Osteoblast (primary cell): ENCODE data around the gene FASLG. TPM values are rescaled to one million over a fixed set of nuclear protein-coding genes. Genes with fewer than 3 reads are reported as not detected.
A peak's percentile ranks its signal among the peaks of the same experiment; 100 is the strongest.

Experiments used
- DNase-seq: peaks from one replicate; pipeline ENCODE4 v3.0.0; 2011; ENCODE audit warnings: low spot score, mixed read lengths; ENCODE audit not compliant: insufficient read length; ENCODE audit errors: missing footprints
- H2AFZ ChIP-seq: 2 replicates; pipeline ENCODE4 v1.6.0; 2011; ENCODE audit warnings: mild to moderate bottlenecking, low read length
- H3K27ac ChIP-seq: 2 replicates; pipeline ENCODE4 v1.5.1; 2011; ENCODE audit warnings: mild to moderate bottlenecking, low read depth, low read length, moderate library complexity
- H3K27me3 ChIP-seq: 2 replicates; pipeline ENCODE4 v1.6.0; 2012; ENCODE audit warnings: mild to moderate bottlenecking, control low read depth, inconsistent platforms, low read length, moderate library complexity; ENCODE audit not compliant: insufficient read depth
- H3K36me3 ChIP-seq: 2 replicates; pipeline ENCODE4 v1.5.1; 2011; ENCODE audit warnings: mild to moderate bottlenecking, low read length, control low read depth, moderate library complexity; ENCODE audit not compliant: insufficient read depth
- H3K4me1 ChIP-seq: 2 replicates; pipeline ENCODE4 v1.5.1; 2011; ENCODE audit warnings: mild to moderate bottlenecking, low read length, control low read depth, moderate library complexity; ENCODE audit not compliant: insufficient read depth
- H3K4me2 ChIP-seq: 2 replicates; pipeline ENCODE4 v1.6.0; 2011; ENCODE audit warnings: mild to moderate bottlenecking, low read length; ENCODE audit not compliant: insufficient read depth
- H3K4me3 ChIP-seq: fragments of 200-600 bp; sonication (generic); 3 replicates; pipeline ENCODE4 v1.5.1; 2012; ENCODE audit warnings: mild to moderate bottlenecking, low read length, inconsistent platforms; ENCODE audit not compliant: insufficient read depth
- H3K79me2 ChIP-seq: 2 replicates; pipeline ENCODE4 v1.6.0; 2012; ENCODE audit warnings: mild to moderate bottlenecking, low read length, control low read depth, inconsistent platforms; ENCODE audit not compliant: insufficient read depth
- H3K9me3 ChIP-seq: 2 replicates; pipeline ENCODE4 v1.5.1; 2011; ENCODE audit warnings: low read depth, low read length, control low read depth
- H4K20me1 ChIP-seq: 2 replicates; pipeline ENCODE4 v1.6.0; 2012; ENCODE audit warnings: mild to moderate bottlenecking, low read length, control low read depth; ENCODE audit not compliant: insufficient read depth
- total RNA-seq: library from RNA; depleted of rRNA; stranded (reverse); fragments of >200 nt; gene quantifications from 2 replicates; pipeline ENCODE4 v1.2.3, GENCODE V29; 2012
- TF ChIP-seq, protein P1 (sequence below): IDR thresholded peaks from 2 replicates; pipeline ENCODE4 v1.5.1; 2011; ENCODE audit warnings: mild to moderate bottlenecking, low read depth, low read length, moderate library complexity; ENCODE audit errors: extremely low read depth

Gene FASLG
- total RNA-seq, 1 donor: not detected

DNA sequence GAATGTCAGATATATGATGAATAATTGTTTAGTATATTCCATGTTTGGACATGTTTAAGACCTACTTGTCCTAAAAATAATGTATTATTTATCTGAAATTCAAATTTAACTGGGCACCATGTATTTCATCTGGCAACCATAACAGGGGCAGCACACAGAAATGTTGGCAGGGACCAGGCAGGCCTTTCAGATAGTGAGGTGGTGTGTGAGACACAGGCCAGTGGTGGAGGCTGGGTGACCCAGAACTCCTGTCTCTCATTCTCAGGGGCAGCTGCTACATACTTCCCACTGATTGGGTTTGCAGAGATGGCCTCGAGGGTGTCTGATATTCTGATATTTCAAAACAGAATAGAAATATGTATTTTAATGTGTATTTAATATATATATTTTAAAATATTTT is 1.3 kb upstream of the FASLG start:
- Histone ChIP-seq H2AFZ (no peak overlapping the region), H3K27me3 (no peaks in the 10 kb centered on the region), H4K20me1 (no peaks in the 10 kb centered on the region), H3K4me2 (no peak overlapping the region), H3K27ac (no peak overlapping the region), H3K4me3 (no peak overlapping the region), H3K9me3 (no peaks in the 10 kb centered on the region), H3K36me3 (no peaks in the 10 kb centered on the region), H3K4me1 (peaks cover 4% of the 10 kb centered on the region), H3K79me2 (no peaks in the 10 kb centered on the region)
- DNase-seq: no peak
- TF ChIP-seq, protein P1, sequence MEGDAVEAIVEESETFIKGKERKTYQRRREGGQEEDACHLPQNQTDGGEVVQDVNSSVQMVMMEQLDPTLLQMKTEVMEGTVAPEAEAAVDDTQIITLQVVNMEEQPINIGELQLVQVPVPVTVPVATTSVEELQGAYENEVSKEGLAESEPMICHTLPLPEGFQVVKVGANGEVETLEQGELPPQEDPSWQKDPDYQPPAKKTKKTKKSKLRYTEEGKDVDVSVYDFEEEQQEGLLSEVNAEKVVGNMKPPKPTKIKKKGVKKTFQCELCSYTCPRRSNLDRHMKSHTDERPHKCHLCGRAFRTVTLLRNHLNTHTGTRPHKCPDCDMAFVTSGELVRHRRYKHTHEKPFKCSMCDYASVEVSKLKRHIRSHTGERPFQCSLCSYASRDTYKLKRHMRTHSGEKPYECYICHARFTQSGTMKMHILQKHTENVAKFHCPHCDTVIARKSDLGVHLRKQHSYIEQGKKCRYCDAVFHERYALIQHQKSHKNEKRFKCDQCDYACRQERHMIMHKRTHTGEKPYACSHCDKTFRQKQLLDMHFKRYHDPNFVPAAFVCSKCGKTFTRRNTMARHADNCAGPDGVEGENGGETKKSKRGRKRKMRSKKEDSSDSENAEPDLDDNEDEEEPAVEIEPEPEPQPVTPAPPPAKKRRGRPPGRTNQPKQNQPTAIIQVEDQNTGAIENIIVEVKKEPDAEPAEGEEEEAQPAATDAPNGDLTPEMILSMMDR: no peak

DNA sequence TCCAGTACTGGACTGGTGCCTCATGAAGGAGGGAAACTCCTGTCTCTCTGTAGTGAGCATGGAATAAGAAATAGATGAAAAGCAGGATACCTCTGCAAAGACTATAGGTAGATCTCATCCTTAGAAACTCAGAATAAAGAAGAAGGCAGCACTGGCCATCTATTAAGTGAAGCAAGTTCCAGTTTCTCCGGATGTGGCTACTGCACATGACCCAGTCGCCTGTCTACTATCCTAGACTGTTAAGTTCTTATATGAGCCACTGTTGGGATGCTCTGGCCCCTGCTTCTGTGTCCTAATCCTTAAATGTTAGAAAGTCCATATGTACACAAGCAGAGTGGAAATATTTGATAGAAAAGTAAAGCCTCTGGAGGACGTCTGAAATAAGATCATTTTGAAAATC is 2.2 kb downstream of the FASLG start:
- TF ChIP-seq, protein P1: no peak
- Histone ChIP-seq H3K27ac (no peak overlapping the region), H3K79me2 (no peaks in the 10 kb centered on the region), H3K27me3 (no peaks in the 10 kb centered on the region), H4K20me1 (no peaks in the 10 kb centered on the region), H3K36me3 (no peaks in the 10 kb centered on the region), H3K9me3 (no peaks in the 10 kb centered on the region), H3K4me2 (no peak overlapping the region), H3K4me1 (peaks cover 7% of the 10 kb centered on the region), H2AFZ (no peak overlapping the region), H3K4me3 (no peak overlapping the region)
- no peak for DNase-seq

DNA sequence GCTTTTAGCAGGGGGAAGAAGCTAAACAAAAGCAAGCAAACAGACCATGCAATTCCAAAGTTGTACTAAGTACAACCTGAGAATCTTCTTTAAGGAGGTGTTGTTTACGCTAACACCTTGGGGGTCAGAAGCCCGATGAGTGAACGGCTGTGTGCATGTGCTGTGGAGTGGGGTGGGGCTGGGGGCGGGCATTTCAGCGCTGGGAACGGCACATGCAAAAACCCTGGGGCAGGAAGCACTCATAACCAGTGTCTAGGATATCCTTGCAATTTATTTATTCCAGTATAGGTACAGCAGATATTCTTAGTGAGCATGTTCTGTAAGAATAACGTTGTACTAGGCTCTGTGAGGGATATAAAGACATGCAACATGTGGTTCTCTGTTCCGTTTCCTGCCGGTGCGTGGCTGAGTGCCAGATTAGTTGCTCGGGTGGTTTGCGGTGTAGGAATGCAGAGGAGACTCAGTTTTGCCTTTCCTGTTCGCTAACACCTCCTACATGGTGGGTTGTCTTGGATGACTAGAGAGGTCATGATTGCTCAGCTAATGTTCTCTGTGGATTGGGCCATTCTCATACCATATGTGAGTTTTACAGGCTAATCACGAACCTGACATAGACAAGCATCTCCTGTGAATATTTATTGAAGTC is 3.7 kb downstream of the FASLG start:
- peak overlapping the region; percentile 70 for H3K4me2 ChIP-seq
- peaks cover 7% of the 10 kb centered on the region for H3K4me1 ChIP-seq
- H3K9me3 ChIP-seq: no peaks in the 10 kb centered on the region
- peak; percentile 60 for DNase-seq
- no peak overlapping the region for H3K4me3 ChIP-seq
- H4K20me1 ChIP-seq: no peaks in the 10 kb centered on the region
- peak overlapping the region; percentile 70 for H2AFZ ChIP-seq
- H3K27ac ChIP-seq: no peak overlapping the region
- no peaks in the 10 kb centered on the region for H3K27me3 ChIP-seq
- H3K79me2 ChIP-seq: no peaks in the 10 kb centered on the region
- H3K36me3 ChIP-seq: no peaks in the 10 kb centered on the region
- TF ChIP-seq, protein P1: no peak

DNA sequence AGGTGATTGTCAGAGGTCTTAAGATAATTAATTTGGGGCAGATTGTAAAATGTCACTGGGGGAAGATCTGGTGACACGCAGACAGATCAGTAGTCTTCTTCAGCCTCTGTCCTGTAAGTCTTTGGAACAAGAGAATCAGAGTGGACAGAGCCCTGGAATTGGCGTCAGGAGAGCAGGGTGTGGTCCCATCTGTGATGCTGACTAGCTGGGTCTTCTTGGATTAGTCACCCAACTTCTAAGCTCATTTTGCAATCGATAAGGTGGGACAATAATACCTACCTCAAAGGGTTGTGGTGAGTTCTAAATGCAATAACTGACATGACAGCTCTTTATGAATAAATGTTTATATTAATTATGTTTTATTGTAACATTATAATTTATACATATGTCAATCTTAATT is 4.8 kb downstream of the FASLG start:
- Histone ChIP-seq H3K9me3 (no peaks in the 10 kb centered on the region), H3K79me2 (no peaks in the 10 kb centered on the region), H4K20me1 (no peaks in the 10 kb centered on the region), H3K27me3 (no peaks in the 10 kb centered on the region), H3K4me2 (no peak overlapping the region), H3K4me1 (peaks cover 7% of the 10 kb centered on the region), H3K27ac (no peak overlapping the region), H3K36me3 (no peaks in the 10 kb centered on the region), H2AFZ (no peak overlapping the region), H3K4me3 (no peak overlapping the region)
- TF ChIP-seq, protein P1: no peak
- no peak for DNase-seq
